GM19467 (cell line): ENCODE measurements around the gene FRMD4A.

ENCODE experiments used
- ATAC-seq: cut with Tn5 transposase; IDR thresholded peaks from one replicate; pipeline ENCODE4 v1.9.1; 2021; ENCODE audit warnings: mild to moderate bottlenecking, moderate library complexity; ENCODE audit not compliant: unreplicated experiment

Gene FRMD4A

GRCh38 chr10:14024329-14025202 is 306.2 kb downstream of the FRMD4A start:
- ATAC-seq, result no peak

GRCh38 chr10:14023673-14024328 is 306.9 kb downstream of the FRMD4A start:
- no peak for ATAC-seq

- ATAC-seq, result no peak
Measured at GRCh38 chr10:14022954-14023672, 307.6 kb downstream of the FRMD4A start.

GRCh38 chr10:14022052-14022451 is 308.7 kb downstream of the FRMD4A start:
- ATAC-seq, result no peak

- ATAC-seq, result no peak
Measured at GRCh38 chr10:14020037-14020664, 310.6 kb downstream of the FRMD4A start.

- ATAC-seq, result no peak
Measured at GRCh38 chr10:14017467-14017866, 313.3 kb downstream of the FRMD4A start.

- no peak for ATAC-seq
Measured at GRCh38 chr10:14016931-14017333, 313.8 kb downstream of the FRMD4A start.

- ATAC-seq, result no peak
Measured at GRCh38 chr10:14016011-14016536, 314.6 kb downstream of the FRMD4A start.

GRCh38 chr10:14014423-14014822 is 316.3 kb downstream of the FRMD4A start:
- no peak for ATAC-seq

GRCh38 chr10:14010769-14011574 is 319.8 kb downstream of the FRMD4A start:
- ATAC-seq, result no peak

GRCh38 chr10:14010101-14010558 is 320.6 kb downstream of the FRMD4A start:
- no peak for ATAC-seq

GRCh38 chr10:14009371-14010100 is 321.2 kb downstream of the FRMD4A start:
- no peak for ATAC-seq

- no peak for ATAC-seq
Measured at GRCh38 chr10:14008740-14009080, 322.0 kb downstream of the FRMD4A start.

GRCh38 chr10:14004536-14004935 is 326.2 kb downstream of the FRMD4A start:
- no peak for ATAC-seq

GRCh38 chr10:14003517-14004184 is 327.1 kb downstream of the FRMD4A start:
- no peak for ATAC-seq

GRCh38 chr10:14001298-14002040 is 329.3 kb downstream of the FRMD4A start:
- no peak for ATAC-seq

GRCh38 chr10:13998163-13998835 is 332.4 kb downstream of the FRMD4A start:
- no peak for ATAC-seq

GRCh38 chr10:13997650-13998049 is 333.1 kb downstream of the FRMD4A start:
- ATAC-seq, result no peak
